Nephron (organoid): ENCODE results near the gene NMNAT2.

Source experiments
- H3K27ac Mint-ChIP-seq, 3 experiments: 2 replicates each; pipeline ENCODE4 v1.8.0; 2020; ENCODE audit warnings: mixed read lengths in 3 of 3, mild to moderate bottlenecking in 2 of 3, moderate library complexity in 1 of 3
- H3K27me3 Mint-ChIP-seq: 2 replicates; pipeline ENCODE4 v1.8.0; 2021; ENCODE audit warnings: low read depth, mild to moderate bottlenecking, moderate library complexity, mixed read lengths
- H3K36me3 Mint-ChIP-seq: 2 replicates; pipeline ENCODE4 v1.8.0; 2020; ENCODE audit warnings: low read depth, mixed read lengths
- H3K4me1 Mint-ChIP-seq: 2 replicates; pipeline ENCODE4 v1.8.0; 2020; ENCODE audit warnings: mixed read lengths
- H3K4me3 Mint-ChIP-seq, 3 experiments: 2 replicates each; pipeline ENCODE4 v1.8.0; 2020; ENCODE audit warnings: mild to moderate bottlenecking in 3 of 3, mixed read lengths in 3 of 3, moderate library complexity in 2 of 3
- H3K9me3 Mint-ChIP-seq: 2 replicates; pipeline ENCODE4 v1.8.0; 2020; ENCODE audit warnings: mixed read lengths
- TF ChIP-seq, protein P1 (sequence below), 3 experiments: fragments of 200-600 bp; sonication (generic); IDR thresholded peaks; one replicate each; pipeline ENCODE4 v1.5.0; 2021; ENCODE audit warnings: antibody characterized with exemption in 3 of 3; ENCODE audit not compliant: unreplicated experiment in 3 of 3

Gene NMNAT2

DNA sequence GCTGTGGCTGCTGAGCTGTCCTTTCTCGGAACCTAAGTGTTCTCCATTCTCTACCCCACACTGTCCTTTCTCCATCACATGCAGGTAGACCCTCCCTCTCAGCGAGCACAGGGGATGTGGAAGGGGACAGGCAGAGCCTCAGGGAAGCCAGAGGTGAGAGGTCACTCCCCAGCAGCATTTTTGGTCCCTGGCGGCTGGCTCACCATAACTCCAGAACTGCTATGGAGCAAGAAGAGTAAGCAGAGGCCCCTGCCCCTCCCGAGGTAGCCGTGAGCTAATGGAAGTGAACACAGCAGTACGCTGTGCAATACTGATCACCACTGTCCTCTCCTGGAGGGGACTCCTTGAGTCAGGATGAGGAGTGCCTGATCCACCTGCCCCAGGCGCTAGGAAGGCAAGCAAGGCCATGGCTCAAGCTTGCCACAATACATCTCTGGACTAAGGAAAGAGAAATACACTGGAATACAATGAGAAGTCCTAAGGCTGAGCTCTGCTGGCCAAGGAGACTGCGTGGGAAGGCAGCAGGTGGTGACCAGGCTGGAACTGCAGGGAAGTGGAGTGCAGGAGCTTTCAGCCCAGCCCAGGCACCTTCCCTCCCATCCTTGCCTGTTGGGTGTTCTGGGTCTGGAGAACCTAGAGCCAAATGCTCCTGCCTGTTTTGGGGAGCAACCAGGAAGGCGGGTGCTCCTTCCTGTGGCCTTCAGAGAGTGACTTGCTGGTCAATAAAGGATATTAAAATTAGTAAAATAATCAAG lies 135.9 kb downstream of the NMNAT2 start:
- Mint-ChIP-seq H3K4me3 (no peak overlapping the region), H3K36me3 (no peaks in the 10 kb centered on the region), H3K4me1 (peaks cover 68% of the 10 kb centered on the region), H3K27me3 (peaks cover 22% of the 10 kb centered on the region), H3K27ac (peak overlapping the region; percentile 10 to 93 (median 54)), H3K9me3 (no peaks in the 10 kb centered on the region)
- TF ChIP-seq, protein P1, sequence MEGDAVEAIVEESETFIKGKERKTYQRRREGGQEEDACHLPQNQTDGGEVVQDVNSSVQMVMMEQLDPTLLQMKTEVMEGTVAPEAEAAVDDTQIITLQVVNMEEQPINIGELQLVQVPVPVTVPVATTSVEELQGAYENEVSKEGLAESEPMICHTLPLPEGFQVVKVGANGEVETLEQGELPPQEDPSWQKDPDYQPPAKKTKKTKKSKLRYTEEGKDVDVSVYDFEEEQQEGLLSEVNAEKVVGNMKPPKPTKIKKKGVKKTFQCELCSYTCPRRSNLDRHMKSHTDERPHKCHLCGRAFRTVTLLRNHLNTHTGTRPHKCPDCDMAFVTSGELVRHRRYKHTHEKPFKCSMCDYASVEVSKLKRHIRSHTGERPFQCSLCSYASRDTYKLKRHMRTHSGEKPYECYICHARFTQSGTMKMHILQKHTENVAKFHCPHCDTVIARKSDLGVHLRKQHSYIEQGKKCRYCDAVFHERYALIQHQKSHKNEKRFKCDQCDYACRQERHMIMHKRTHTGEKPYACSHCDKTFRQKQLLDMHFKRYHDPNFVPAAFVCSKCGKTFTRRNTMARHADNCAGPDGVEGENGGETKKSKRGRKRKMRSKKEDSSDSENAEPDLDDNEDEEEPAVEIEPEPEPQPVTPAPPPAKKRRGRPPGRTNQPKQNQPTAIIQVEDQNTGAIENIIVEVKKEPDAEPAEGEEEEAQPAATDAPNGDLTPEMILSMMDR (IDR thresholded peaks at IDR 0.05; ENCODE audit: unreplicated experiment in 3 of 3) = no peak

- Mint-ChIP-seq H3K36me3 (no peaks in the 10 kb centered on the region), H3K27me3 (peaks cover 22% of the 10 kb centered on the region), H3K4me3 (no peak overlapping the region), H3K4me1 (peaks cover 71% of the 10 kb centered on the region), H3K9me3 (no peaks in the 10 kb centered on the region), H3K27ac (peak overlapping the region; percentile 10 to 93 (median 79))
- TF ChIP-seq, protein P1 (IDR thresholded peaks at IDR 0.05; ENCODE audit: unreplicated experiment in 3 of 3) = peak; percentile 92 to 94 (median 92)
These were observed 136.6 kb downstream of the NMNAT2 start for GRCh38 chr1:183281553-183282091.

DNA sequence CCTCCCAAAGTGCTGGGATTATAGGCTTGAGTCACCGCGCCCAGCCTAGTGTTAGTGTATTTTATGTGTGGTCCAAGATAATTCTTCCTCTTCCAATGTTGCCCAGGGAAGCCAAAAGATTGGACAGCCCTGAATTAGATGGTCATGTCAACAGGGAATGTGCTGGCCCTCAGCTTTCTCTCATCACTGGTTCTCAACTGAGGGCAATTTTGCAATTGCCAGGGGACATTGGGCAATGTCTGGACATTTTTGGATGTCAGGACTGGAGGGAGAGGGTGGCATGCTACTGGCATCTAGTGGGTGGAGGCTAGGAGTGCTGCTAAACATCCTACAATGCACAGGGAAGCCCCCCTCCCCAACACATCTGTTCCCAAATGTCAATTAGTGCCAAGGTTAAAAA lies 137.1 kb downstream of the NMNAT2 start:
- Mint-ChIP-seq H3K4me1 (peaks cover 69% of the 10 kb centered on the region), H3K36me3 (no peaks in the 10 kb centered on the region)

DNA sequence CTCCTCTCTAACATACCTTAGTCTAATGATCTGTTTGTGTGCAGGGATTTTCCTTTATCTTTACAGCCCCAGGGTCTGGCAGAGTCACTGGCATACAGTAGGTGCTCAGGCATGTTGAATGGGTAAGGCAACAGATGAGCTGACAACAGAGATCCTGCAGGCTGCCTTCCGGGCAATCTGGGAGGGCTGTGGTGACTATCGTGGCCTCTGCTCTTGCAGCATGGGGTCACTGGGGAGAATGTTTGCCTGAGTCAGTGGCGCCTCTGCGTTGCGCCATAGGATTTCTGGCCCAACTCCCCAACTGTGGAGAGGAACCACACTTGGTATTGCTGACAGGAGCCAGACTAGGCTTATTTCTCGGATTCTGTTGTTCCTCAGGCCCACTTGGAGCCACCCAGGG lies 138.3 kb downstream of the NMNAT2 start:
- Mint-ChIP-seq H3K4me1 (peaks cover 59% of the 10 kb centered on the region), H3K27ac (peak overlapping the region in 2 of 3 experiments; percentile 51 to 68), H3K36me3 (no peaks in the 10 kb centered on the region), H3K9me3 (no peaks in the 10 kb centered on the region), H3K4me3 (no peak overlapping the region), H3K27me3 (peaks cover 30% of the 10 kb centered on the region)
- TF ChIP-seq, protein P1 (IDR thresholded peaks at IDR 0.05; ENCODE audit: unreplicated experiment in 3 of 3) = no peak

More for the DNA sequence above, 137.1 kb downstream of the NMNAT2 start:
- Mint-ChIP-seq H3K27me3 (peaks cover 22% of the 10 kb centered on the region), H3K4me3 (no peak overlapping the region), H3K9me3 (no peaks in the 10 kb centered on the region), H3K27ac (peak overlapping the region; percentile 10 to 93 (median 79))
- TF ChIP-seq, protein P1 (IDR thresholded peaks at IDR 0.05; ENCODE audit: unreplicated experiment in 3 of 3) = no peak

DNA sequence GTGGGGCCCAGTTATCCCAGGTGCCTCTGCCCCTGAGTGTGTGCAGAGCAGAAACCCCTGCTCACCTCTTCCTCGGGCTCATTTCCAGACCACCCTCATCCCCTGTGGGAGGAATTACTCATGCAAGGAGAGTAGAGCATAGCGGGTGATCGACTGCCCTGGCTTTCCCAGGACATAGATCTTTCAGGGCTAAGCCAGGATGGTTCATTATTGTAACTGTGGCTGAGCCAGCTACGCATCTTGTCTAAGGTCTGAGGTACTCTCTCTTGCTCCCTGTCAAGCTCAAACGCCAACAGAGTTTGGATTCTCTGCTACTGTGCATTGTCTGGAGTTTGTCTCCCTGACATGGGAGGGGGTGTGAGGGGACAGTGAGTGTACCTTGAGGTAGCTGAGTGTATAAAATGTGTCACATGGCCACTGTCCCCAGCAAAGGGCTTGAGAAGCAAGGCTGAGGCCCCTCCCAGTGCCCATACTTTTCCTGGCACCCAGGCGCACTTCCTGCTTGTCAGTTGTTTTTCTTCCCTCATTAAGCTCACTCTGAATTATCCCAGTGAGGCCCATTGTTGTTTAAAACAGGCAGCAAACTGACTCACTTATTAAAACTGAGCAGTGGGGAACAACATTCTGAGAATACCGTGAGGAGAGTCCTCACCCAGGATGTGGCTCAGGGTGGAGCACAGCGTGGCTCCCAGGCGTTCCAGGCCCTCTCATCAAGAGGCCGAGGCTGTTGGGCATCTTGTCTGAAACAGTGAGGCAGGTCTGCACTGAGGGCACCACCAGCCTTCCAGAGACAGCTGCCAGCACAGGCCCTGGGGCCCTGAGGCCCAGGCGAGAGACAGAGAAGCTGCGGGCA lies 139.2 kb downstream of the NMNAT2 start:
- TF ChIP-seq, protein P1 (IDR thresholded peaks at IDR 0.05; ENCODE audit: unreplicated experiment in 3 of 3) = no peak

More for the DNA sequence above, 139.2 kb downstream of the NMNAT2 start:
- no peak overlapping the region for H3K4me3 Mint-ChIP-seq
- H3K4me1 Mint-ChIP-seq = peaks cover 52% of the 10 kb centered on the region
- peak overlapping the region; percentile 65 to 79 (median 76) for H3K27ac Mint-ChIP-seq
- H3K36me3 Mint-ChIP-seq = no peaks in the 10 kb centered on the region
- no peaks in the 10 kb centered on the region for H3K9me3 Mint-ChIP-seq
- H3K27me3 Mint-ChIP-seq = peaks cover 24% of the 10 kb centered on the region
